IPS-18c (cell line): ENCODE data around the gene P4HTM.
"Not testable (repeated sequence)": the region's sequence is repeated elsewhere in the genome, so short reads cannot be mapped to it uniquely, and the experiment has no call there.

Experiments
- H3K4me3 ChIP-seq: 2 replicates; pipeline ENCODE4 v1.7.0; 2013; ENCODE audit warnings: low read depth, mild to moderate bottlenecking, low read length, moderate library complexity; ENCODE audit not compliant: insufficient read depth
- H3K9me3 ChIP-seq: one replicate; pipeline ENCODE4 v1.6.1; 2013; ENCODE audit warnings: mild to moderate bottlenecking, low read length, moderate library complexity; ENCODE audit not compliant: control insufficient read depth, insufficient read depth

Gene P4HTM

DNA sequence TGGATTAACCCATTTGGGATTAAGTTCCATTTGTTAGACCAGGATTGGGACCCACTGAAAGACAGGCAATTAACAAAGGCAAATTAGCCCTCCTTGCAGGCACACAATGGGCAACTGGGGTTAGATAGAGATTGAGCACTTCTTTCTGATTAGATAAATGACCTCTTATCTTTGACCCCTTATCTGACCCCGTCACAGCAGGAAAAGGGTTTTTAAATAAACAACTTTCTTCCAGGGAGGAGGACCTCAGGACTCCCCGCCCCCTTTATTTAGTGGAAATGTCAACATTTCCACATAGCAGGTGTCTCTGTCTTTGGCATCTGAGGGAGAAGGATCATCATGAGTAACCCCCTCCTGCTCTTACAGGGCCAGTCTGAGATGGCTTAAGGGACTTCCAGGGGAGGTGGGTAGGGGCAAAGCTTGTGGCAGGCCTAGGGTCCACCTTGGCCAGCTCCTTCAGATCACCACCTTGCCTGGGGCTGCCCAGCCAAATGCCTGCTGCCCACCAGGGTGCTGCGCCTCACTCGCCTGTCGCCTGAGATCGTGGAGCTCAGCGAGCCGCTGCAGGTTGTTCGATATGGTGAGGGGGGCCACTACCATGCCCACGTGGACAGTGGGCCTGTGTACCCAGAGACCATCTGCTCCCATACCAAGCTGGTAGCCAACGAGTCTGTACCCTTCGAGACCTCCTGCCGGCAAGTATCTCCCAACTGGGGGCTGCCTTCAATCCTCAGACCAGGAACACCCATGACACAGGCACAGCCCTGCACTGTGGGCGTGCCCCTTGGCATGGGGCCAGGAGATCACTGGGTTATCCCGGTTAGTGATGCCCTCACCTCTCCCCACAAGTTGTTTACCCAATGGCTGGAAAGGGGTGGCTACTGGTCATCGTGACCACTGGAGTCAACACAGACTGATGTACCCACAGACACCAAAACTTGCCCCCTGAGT is 14.6 kb downstream of the P4HTM start:
- no peaks in the 10 kb centered on the region for H3K9me3 ChIP-seq
- no peak overlapping the region for H3K4me3 ChIP-seq

DNA sequence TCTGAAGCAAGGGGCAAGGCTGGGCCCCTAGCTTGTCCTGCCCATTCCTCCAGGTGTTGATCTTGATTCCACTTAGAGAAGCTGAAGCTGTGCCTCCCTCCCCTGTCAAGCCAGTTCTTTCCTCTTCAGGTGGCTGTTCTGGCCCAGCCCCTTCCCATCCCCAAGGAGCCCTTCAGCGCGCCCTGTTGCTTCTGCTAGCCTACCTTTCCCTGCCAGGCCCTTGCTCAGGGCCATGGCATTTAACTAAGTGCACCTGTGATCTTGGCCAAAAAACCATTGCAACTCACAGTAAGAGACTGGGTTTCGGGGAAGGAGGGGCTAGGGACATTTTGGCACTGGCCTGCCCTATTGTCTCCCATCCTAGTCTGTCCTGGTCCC is 15.3 kb downstream of the P4HTM start:
- Histone ChIP-seq H3K4me3 (no peak overlapping the region), H3K9me3 (no peaks in the 10 kb centered on the region)

DNA sequence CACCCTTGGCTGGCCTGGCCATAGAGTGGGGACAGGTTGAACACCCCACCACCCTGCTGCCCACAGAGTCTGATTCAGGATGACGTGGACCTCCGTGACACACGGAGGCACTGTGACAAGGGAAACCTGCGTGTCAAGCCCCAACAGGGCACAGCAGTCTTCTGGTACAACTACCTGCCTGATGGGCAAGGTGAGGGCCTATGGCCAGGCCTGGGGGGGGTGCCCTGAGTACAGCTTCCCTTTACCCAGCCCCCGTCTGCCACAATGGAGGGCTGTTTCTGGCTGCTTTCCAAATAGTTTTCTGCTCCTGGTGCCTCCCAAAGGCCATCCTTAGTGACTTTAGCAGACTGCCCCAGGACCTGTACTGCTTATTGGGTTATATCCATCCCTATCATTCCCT is 16.0 kb downstream of the P4HTM start:
- peak overlapping the region; percentile 79 for H3K4me3 ChIP-seq
- no peaks in the 10 kb centered on the region for H3K9me3 ChIP-seq

DNA sequence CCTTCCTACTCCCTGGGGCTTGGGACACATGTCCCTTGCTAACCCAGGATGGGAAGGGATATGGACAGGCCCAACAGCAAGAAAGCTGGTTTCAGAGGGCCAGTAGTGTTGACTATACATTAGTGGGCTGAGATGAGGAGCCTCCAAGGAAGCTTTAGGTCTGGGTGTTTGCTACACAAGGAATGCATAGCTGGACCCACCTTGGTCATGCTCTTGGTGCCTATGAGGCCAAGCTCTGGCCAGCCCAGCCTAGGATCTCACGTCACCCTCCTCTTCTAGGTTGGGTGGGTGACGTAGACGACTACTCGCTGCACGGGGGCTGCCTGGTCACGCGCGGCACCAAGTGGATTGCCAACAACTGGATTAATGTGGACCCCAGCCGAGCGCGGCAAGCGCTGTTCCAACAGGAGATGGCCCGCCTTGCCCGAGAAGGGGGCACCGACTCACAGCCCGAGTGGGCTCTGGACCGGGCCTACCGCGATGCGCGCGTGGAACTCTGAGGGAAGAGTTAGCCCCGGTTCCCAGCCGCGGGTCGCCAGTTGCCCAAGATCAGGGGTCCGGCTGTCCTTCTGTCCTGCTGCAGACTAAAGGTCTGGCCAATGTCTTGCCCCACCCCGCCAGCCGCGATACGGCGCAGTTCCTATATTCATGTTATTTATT is 16.5 kb downstream of the P4HTM start:
- Histone ChIP-seq H3K9me3 (no peaks in the 10 kb centered on the region), H3K4me3 (peak overlapping the region; percentile 79)

DNA sequence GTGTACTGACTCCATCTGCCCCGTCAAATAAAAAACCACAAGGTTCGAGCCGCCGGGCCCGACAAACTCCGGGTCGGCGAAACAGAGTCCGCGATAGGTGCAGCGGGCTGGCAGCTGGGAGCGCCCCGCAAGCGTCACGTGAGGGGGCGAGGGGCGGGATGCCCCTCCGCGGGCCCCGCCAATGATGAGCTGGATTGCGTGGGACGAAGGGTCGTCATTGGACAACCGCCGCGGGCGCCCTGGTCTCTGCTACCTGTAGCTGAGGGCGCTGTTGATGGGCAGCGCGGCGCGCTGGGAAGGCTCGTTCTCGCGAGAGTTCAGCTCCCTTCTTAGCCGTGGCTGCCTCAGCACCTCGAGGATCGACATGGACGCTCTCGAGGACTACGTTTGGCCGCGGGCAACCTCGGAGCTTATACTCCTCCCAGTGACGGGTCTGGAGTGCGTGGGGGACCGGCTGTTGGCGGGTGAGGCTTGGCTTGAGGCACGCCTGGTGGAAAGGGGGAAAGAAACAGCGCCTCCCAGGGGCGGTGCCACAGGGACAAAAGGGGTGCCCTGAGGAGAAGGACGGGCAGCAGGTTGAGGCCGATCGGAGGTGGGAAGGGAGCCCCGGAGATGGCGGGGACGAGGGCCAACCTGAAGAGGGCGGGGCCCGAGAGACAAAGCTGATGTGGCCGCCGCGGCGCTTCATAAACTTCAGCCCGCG is 17.2 kb downstream of the P4HTM start, which contains the start of gene WDR6:
TSS of gene WDR6 (plus strand) at position 324 of the 703 bp plus-strand sequence. CDS start at position 365, 41 bp downstream.
- H3K4me3 ChIP-seq: peak within 1 kb of the TSS; percentile 79
- no peaks in the 10 kb centered on the region for H3K9me3 ChIP-seq

DNA sequence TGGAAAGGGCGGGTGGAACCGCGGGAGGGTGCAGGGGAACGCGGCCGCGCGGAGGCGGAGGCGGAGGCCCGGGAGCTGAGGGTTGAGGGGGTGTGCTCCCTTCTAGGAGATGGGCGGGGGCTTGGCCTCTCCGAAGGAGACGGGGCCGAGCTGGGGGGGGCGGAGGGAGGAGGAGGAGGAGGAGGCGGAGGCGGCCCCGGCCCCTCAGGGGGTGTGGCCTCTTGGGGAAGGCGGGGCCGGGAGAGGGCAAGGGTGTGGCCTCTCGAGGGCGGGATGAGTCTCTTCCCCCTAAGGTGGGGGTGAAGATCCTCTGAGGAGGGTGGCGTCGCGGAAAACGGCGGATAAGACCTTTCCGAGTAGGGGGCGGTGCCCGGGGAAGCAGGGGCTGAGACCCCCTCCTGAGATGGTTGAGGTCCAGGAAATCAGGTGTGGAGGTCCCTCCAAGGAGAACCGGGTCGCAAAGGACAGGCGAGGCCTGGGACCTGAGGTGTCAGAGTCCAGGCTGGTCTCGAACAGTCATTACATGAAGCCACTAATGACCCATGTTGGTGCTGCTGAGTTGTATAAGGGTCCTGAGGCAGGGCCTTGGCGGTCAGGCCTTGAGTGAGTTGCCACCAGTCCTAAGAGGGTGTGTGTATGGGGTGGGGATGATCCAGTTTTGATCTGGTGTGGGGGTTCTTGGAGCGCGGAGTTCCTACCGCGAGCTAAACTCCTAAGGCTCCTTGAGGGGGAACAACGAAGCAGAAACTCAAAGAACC is 17.9 kb downstream of the P4HTM start:
- H3K4me3 ChIP-seq: peak overlapping the region; percentile 79
- no peaks in the 10 kb centered on the region for H3K9me3 ChIP-seq

DNA sequence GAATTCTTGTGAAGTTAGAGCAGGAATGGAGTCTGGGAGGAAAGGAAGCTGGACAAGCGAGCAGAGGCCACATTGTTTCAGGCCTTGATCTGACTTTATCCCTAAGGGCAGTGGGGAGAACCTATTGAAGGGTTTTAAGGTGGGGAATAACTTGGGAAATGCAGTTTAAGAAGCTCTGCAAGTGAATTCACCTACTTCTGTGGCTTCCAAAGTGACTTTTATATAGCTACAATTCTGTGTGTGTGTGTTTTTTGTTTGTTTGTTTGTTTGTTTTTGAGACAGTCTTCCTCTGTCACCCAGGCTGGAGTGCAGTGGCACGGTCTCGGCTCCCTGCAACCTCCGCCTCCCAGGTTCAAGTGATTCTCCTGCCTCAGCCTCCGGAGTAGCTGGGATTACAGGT is 18.6 kb downstream of the P4HTM start:
- peak overlapping the region; percentile 42 for H3K4me3 ChIP-seq
- H3K9me3 ChIP-seq: not testable (repeated sequence)

DNA sequence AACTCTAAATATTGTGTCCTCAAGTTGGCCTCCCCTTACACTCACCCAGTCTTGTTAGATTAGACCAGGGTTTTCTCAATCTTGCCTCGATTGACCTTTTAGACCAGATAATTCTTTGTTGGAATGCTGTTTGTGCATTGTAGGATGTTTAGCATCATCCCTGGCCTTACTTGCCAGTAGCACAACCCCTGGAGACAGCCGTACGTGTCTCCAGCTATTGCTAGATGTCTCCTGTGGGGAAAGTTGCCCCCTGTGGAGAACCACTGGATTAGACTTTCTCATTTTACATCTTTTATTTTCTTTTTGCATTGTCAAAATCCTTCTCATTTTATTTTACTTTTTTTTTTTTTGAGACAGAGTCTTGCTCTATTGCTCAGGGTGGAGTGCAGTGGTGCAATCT is 19.4 kb downstream of the P4HTM start:
- Histone ChIP-seq H3K4me3 (no peak overlapping the region), H3K9me3 (no peaks in the 10 kb centered on the region)

DNA sequence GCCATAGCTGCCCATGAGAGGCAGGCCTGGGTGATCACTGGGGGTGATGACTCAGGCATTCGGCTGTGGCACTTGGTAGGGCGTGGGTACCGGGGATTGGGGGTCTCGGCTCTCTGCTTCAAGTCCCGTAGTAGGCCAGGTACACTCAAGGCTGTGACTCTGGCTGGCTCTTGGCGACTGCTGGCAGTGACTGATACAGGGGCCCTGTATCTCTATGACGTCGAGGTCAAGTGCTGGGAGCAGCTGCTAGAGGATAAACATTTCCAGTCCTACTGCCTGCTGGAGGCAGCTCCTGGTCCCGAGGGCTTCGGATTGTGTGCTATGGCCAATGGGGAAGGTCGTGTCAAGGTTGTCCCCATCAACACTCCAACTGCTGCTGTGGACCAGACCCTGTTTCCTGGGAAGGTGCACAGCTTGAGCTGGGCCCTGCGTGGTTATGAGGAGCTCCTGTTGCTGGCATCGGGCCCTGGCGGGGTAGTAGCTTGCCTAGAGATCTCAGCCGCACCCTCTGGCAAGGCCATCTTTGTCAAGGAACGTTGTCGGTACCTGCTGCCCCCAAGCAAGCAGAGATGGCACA is 22.5 kb downstream of the P4HTM start:
- H3K9me3 ChIP-seq: no peaks in the 10 kb centered on the region

DNA sequence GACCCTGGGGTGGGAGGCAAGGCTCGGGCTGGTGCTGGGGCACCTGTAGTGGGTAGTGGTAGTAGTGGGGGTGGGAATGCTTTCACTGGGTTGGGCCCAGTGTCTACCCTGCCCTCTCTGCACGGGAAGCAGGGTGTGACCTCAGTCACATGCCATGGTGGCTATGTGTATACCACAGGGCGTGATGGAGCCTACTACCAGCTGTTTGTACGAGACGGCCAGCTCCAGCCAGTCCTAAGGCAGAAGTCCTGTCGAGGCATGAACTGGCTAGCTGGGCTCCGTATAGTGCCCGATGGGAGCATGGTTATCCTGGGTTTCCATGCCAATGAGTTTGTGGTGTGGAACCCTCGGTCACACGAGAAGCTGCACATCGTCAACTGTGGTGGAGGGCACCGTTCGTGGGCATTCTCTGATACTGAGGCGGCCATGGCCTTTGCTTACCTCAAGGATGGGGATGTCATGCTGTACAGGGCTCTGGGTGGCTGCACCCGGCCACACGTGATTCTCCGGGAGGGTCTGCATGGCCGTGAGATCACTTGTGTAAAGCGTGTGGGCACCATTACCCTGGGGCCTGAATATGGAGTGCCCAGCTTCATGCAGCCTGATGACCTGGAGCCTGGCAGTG is 23.2 kb downstream of the P4HTM start:
- Histone ChIP-seq H3K4me3 (no peak overlapping the region), H3K9me3 (no peaks in the 10 kb centered on the region)

More for the DNA sequence above, 22.5 kb downstream of the P4HTM start:
- H3K4me3 ChIP-seq: no peak overlapping the region

DNA sequence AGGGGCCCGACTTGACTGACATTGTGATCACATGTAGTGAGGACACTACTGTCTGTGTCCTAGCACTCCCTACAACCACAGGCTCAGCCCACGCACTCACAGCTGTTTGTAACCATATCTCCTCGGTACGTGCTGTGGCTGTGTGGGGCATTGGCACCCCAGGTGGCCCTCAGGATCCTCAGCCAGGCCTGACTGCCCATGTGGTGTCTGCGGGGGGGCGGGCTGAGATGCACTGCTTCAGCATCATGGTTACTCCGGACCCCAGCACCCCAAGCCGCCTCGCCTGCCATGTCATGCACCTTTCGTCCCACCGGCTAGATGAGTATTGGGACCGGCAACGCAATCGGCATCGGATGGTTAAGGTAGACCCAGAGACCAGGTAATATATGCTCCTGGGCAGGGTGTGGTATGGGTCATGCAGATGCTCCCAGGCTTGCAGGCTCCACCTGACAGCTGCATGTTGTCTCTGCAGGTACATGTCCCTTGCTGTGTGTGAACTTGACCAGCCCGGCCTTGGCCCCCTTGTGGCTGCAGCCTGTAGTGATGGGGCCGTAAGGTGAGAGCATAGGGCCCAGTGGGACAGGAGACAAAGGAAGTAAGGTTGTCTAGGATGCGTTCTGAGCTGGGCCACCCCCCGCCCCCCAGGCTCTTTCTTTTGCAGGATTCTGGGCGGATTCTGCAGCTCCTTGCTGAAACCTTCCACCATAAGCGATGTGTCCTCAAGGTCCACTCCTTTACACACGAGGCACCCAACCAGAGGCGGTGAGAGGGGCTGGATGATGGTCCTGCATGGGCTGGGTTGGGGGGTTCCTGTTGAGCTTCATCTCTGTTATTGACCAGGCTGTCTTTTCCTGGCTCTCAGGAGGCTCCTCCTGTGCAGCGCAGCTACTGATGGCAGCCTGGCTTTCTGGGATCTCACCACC is 24.0 kb downstream of the P4HTM start:
- H3K9me3 ChIP-seq: no peaks in the 10 kb centered on the region

DNA sequence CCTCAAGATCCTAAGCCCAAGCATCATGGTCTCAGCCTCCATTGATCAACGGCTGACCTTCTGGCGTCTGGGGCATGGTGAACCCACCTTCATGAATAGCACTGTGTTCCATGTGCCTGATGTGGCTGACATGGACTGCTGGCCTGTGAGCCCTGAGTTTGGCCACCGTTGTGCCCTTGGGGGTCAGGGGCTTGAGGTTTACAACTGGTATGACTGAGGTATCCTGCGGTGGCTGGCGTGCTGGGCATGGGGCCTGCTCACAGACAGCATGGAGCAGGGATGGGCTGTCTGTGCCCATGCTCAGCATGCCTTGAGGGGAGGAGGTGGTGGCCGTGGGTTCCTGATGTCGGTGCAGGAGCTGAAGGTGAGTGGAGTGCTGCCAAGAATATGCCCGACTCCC is 25.0 kb downstream of the P4HTM start:
- no peaks in the 10 kb centered on the region for H3K9me3 ChIP-seq

More for the DNA sequence above, 24.0 kb downstream of the P4HTM start:
- no peak overlapping the region for H3K4me3 ChIP-seq

DNA sequence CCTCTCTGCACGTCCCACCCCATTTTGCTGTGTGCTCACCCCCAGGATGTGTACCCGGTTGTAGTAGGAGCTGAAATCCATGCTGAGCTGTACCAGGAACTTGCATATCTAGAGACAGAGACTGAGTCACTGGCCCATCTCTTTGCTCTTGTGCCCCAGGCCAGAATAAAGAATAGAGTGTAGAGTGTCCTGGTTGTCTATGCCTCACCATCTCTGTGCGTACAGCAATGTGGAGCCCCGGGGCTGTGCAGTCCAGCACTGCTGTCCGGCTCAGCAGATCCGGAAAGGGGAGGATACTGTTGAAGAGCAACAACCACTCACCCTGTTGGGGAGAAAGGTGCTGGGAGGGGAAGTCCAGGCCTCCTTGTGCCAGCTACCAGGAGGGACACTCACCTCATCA is 25.7 kb downstream of the P4HTM start:
- H3K4me3 ChIP-seq: no peak overlapping the region
- H3K9me3 ChIP-seq: no peaks in the 10 kb centered on the region

More for the DNA sequence above, 25.0 kb downstream of the P4HTM start:
- no peak overlapping the region for H3K4me3 ChIP-seq

DNA sequence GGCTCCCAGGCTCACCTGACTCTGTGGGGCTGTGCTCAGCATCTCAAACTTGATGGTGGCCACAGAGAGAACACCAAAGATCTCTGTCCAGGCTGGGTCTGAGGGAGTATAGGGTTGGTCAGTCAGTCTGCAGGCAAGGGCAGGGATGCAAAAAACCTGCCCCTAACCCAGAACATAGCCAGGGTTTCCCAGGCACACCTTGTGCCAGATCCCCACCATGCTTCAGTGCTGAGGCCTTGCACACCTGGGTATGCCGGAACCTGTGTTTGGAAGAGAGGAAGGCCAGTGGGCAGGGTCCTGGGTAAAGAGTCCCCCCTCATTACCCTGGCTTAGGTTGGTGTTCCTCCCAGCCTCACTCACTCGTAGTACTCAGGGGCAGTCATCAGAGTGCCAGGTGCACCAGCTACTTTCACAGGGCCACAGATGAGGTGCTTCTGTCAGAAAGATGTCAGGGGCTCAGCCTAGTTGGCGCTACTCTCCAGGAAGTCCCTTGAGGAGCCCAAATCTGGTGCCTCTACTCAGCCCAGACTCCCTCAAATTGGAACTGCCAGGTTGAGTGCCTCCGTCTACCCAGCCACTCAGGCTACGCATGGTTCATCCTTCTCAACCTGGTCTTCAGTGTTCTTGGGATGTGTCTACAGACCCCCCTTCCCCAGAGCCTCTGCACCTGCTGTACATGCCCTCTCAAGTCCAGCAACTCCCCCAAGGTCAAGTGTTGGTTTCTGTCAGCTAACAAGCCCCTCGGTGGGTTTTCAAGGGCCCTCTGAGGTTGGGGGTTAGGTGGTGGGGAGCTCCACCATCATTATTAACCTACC is 26.6 kb downstream of the P4HTM start:
- H3K9me3 ChIP-seq: no peaks in the 10 kb centered on the region
- H3K4me3 ChIP-seq: no peak overlapping the region
